Measurements from ENCODE around the gene GPR132. TPM values are rescaled to one million over a fixed set of nuclear protein-coding genes. Genes with fewer than 3 reads are reported as not detected.

The GPR132 gene
- total RNA-seq, 1 experiment from 2014 or later: 0.10 TPM

DNA sequence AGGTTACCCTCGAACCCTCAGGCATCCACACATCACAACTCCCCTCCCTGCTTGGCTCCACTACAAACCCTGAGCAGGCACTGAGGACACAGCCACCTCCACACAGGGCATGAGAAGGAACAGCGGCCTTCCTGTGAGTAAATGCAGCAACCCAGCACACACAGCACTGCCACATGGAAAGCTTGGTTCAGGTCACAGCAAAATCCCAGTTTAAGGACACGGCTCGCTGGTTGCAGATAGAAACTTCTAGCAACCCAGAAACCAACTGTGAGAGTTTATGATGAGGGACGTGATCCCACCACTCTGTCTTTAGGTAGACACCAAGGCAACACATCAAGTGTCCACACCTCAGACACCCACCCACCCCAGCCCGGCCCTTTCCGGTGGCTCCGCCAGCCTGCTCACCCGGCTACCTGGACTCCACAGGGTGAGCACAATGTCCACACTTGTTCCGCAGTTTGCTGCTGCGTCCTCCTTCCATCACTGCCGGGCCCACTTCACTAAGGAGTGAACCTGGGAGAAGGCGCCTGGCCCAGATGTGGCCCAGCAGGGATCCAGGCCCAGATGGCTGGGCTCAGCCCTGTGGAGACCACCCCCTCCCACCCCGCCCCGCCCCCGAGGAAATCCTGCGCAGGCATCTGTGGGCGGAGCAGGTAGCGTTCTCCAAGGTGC, 57.5 kb downstream of the GPR132 start:
- DNase-seq (ENCODE audit: low read depth, low spot score) (no peak), ATAC-seq (0 out of 2 replicates have a peak, but pooled peaks have one; percentile 5)
- no peak overlapping the region for H3K9ac ChIP-seq (ENCODE audit: low read length)
- ChIA-PET CTCF (no interaction called here), RAD21 (ENCODE audit: low non-redundant PET in 1 of 2, low total read pairs in 2 of 2, uncharacterized antibody in 2 of 2, unreplicated experiment in 2 of 2) (no interaction called here), POLR2A (no interaction called here)
- H3K4me3 ChIP-seq (replicated peaks in 1 of 2; ENCODE audit: low read depth in 1 of 2, low read length in 2 of 2): no peak overlapping the region
- no peak overlapping the region for H3K27ac ChIP-seq (ENCODE audit: low read depth, low read length)
- no peaks in the 10 kb centered on the region for H3K27me3 ChIP-seq (ENCODE audit: insufficient read depth, low read length)
- H3K79me2 ChIP-seq (ENCODE audit: insufficient read depth, low read length): peaks cover 44% of the 10 kb centered on the region
- peaks cover 11% of the 10 kb centered on the region; the same call in 1 of the 2 replicates for H4K20me1 ChIP-seq (ENCODE audit: insufficient read depth)
- H3K4me2 ChIP-seq (ENCODE audit: low read length): no peak overlapping the region
- TF ChIP-seq FOSL1 (IDR thresholded peaks at IDR 0.05; ENCODE audit: low read depth) (no peak), CBX3 (IDR thresholded peaks at IDR 0.05; ENCODE audit: low read depth) (no peak), POLR2A (IDR thresholded peaks at IDR 0.05; ENCODE audit: borderline replicate concordance, extremely low read depth, insufficient read depth, insufficient read length) (no peak), MAX (IDR thresholded peaks at IDR 0.05) (no peak), SP1 (IDR thresholded peaks at IDR 0.05; ENCODE audit: low read depth) (no peak), POLR2AphosphoS5 (IDR thresholded peaks at IDR 0.05; ENCODE audit: low read depth, low read length) (no peak), ELF1 (IDR thresholded peaks at IDR 0.05; ENCODE audit: borderline replicate concordance, low read depth) (no peak), EZH2phosphoT487 (IDR thresholded peaks at IDR 0.05; ENCODE audit: borderline replicate concordance) (no peak), CTCF (IDR thresholded peaks at IDR 0.05 in 2 of 3, conservative IDR thresholded peaks at IDR 0.05 in 1 of 3; ENCODE audit: borderline replicate concordance in 1 of 3, insufficient read depth in 1 of 3, low read depth in 2 of 3, low read length in 2 of 3) (no peak), ZNF274 (IDR thresholded peaks at IDR 0.05; ENCODE audit: low read depth, low read length) (no peak), ATF3 (IDR thresholded peaks at IDR 0.05) (no peak), SRF (IDR thresholded peaks at IDR 0.05; ENCODE audit: low read depth) (no peak), REST (IDR thresholded peaks at IDR 0.05; ENCODE audit: low read depth) (no peak), ZBTB33 (IDR thresholded peaks at IDR 0.05; ENCODE audit: extremely low read depth, insufficient replicate concordance, low read length) (no peak), ZFX (IDR thresholded peaks at IDR 0.05) (no peak)
- no peaks in the 10 kb centered on the region for H3K9me2 ChIP-seq (ENCODE audit: insufficient read depth)
- no peaks in the 10 kb centered on the region for H3K4me1 ChIP-seq (ENCODE audit: control insufficient read depth in 1 of 2, insufficient read depth in 2 of 2, low read length in 2 of 2)
- BruUV-seq (replicated peaks): no TSS peak
- H3K36me3 ChIP-seq (ENCODE audit: control insufficient read depth in 1 of 2, insufficient read depth in 2 of 2, low read length in 2 of 2): peaks cover 29 to 30% of the 10 kb centered on the region in 2 experiments
- intact Hi-C loops (cut with micrococcal nuclease): no loop called here
- H2AFZ ChIP-seq (ENCODE audit: low read depth, low read length, poor library complexity, severe bottlenecking): no peak overlapping the region
- H3K9me3 ChIP-seq (ENCODE audit: control insufficient read depth in 1 of 2, insufficient read depth in 1 of 2, low read depth in 1 of 2, low read length in 2 of 2): no peaks in the 10 kb centered on the region
